GM20431 (cell line): ENCODE data around the gene RBP5.

ENCODE experiments used
- in situ Hi-C: fragments of 300-500 bp; cut with MseI, MboI; formaldehyde crosslinking; loops from one replicate; pipeline ENCODE4 v1.15.0; 2020; ENCODE audit warnings: low sequenced_read_pairs; ENCODE audit not compliant: unreplicated experiment

Gene RBP5

GRCh38 chr12:7128681-7129286 is at the start of gene RBP5:
TSS of gene RBP5 (minus strand) at chr12:7128889. CDS start at chr12:7128775, 114 bp downstream.
- in situ Hi-C loops: no loop called here

- in situ Hi-C loops: no loop called here
Measured at GRCh38 chr12:7178481-7178880, 49.8 kb upstream of the RBP5 start.

GRCh38 chr12:7176595-7176994 is 47.9 kb upstream of the RBP5 start:
- in situ Hi-C loops: no loop called here

- in situ Hi-C loops: no loop called here
Measured at GRCh38 chr12:7175493-7175892, 46.8 kb upstream of the RBP5 start.

GRCh38 chr12:7171854-7172253 is 43.2 kb upstream of the RBP5 start:
- in situ Hi-C loops: no loop called here

- in situ Hi-C loops: no loop called here
Measured at GRCh38 chr12:7169951-7170350, 41.3 kb upstream of the RBP5 start.

GRCh38 chr12:7162691-7163114 is 34.0 kb upstream of the RBP5 start:
- in situ Hi-C loops: no loop called here

- in situ Hi-C loops: no loop called here
Measured at GRCh38 chr12:7161811-7162210, 33.1 kb upstream of the RBP5 start.

- in situ Hi-C loops: no loop called here
Measured at GRCh38 chr12:7161327-7161726, 32.6 kb upstream of the RBP5 start.

GRCh38 chr12:7160183-7160582 is 31.5 kb upstream of the RBP5 start:
- in situ Hi-C loops: no loop called here

- in situ Hi-C loops: no loop called here
Measured at GRCh38 chr12:7158781-7159609, 30.3 kb upstream of the RBP5 start.

- in situ Hi-C loops: no loop called here
Measured at GRCh38 chr12:7157391-7157790, 28.7 kb upstream of the RBP5 start.

GRCh38 chr12:7156259-7157197 is 27.8 kb upstream of the RBP5 start:
- in situ Hi-C loops: no loop called here

- in situ Hi-C loops: no loop called here
Measured at GRCh38 chr12:7155471-7156034, 26.9 kb upstream of the RBP5 start.

- in situ Hi-C loops: no loop called here
Measured at GRCh38 chr12:7154901-7155470, 26.3 kb upstream of the RBP5 start.

GRCh38 chr12:7154042-7154441 is 25.4 kb upstream of the RBP5 start:
- in situ Hi-C loops: no loop called here

GRCh38 chr12:7152818-7153217 is 24.1 kb upstream of the RBP5 start:
- in situ Hi-C loops: no loop called here

GRCh38 chr12:7151532-7151931 is 22.8 kb upstream of the RBP5 start:
- in situ Hi-C loops: no loop called here

- in situ Hi-C loops: no loop called here
Measured at GRCh38 chr12:7150841-7151240, 22.2 kb upstream of the RBP5 start.

- in situ Hi-C loops: no loop called here
Measured at GRCh38 chr12:7150356-7150755, 21.7 kb upstream of the RBP5 start.
